Posterior vena cava (tissue), 2 donors: ENCODE data around the gene DDX41. TPM values are rescaled to one million over a fixed set of nuclear protein-coding genes. Genes with fewer than 3 reads are reported as not detected.
"Not testable (repeated sequence)": the region's sequence is repeated elsewhere in the genome, so short reads cannot be mapped to it uniquely, and the experiment has no call there.

ENCODE experiments used
- DNase-seq: peaks from one replicate; pipeline ENCODE4 v3.0.0-alpha.2; 2020; ENCODE audit warnings: low spot score
- intact Hi-C, 2 donors: fragments of 100-400 bp; cut with DNase I; formaldehyde crosslinking; loops; one replicate each; pipeline versions ENCODE4 v1.14.1 to v1.14.2; 2022 to 2023
- total RNA-seq, 2 donors: library from RNA; stranded (reverse); fragmentation: NEBNext Ultra II Directional; extraction: Animal tissue kit (Norgen Biotek cat#: 25700); gene quantifications; one replicate each; pipeline ENCODE4 v1.2.1, GENCODE V29; 2021
- donor health status: DM: yes; HTN: yes; CAD: no.
- donor health status: DM: yes; HTN: yes; CAD: no.

The DDX41 gene
- total RNA-seq, 2 donors from 2014 or later, result 52.1 to 52.6 TPM

DNA sequence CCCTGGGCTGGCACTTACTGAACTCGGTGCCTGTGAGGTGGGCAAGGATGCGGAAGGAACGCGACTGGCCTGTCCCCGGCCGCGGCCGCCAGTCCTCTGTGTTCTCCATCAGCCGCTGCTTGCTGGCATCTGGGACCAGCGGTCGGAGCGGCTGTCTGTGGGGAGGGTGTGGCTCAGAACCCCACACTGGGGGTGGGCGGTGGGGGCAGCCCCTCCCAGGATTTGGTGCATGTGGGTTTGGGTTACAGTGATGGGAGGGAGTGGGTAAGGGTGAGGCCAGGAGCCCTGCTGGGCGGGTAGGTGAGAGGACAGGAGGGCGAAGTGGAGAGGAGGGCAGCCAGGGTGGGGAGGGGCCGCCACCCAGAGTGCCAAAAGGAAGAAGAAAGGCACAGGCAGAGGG is 25.8 kb downstream of the DDX41 start:
- no peak for DNase-seq
- intact Hi-C loops, result no loop called here

DNA sequence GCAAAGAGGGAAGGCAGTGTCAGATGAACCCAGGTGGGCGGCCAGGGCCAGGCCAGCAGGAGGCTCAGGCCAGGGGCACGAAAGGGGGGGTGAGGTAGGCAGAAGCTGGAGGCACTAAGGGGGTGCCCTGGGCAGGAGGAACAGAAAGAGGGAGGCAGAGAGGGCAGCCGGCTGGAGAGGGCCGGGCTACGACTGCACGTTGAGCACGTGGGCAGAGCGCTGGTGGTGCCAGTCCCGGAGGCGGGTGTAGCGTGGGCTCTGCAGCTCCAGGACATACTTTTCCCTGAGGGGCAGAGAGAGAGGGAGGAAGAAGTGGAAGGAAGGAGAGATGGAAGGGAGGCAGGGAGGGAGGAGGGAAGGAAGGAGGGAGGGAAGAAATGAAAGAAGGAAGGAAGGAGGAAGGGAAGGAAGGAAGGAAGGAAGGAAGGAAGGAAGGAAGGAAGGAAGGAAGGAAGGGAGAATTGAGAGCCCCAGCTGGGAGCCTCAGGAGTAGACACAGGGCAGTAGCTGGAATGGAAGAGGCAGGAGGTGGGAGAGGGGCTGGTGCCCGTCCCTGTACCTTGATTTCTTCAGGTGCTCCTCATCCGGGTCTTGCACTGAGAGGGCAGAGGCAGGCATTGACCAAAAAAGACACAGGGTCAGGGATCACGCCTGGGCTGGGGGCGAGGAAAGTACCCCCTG is 26.3 kb downstream of the DDX41 start:
- no peak for DNase-seq
- intact Hi-C loops, result no loop called here

DNA sequence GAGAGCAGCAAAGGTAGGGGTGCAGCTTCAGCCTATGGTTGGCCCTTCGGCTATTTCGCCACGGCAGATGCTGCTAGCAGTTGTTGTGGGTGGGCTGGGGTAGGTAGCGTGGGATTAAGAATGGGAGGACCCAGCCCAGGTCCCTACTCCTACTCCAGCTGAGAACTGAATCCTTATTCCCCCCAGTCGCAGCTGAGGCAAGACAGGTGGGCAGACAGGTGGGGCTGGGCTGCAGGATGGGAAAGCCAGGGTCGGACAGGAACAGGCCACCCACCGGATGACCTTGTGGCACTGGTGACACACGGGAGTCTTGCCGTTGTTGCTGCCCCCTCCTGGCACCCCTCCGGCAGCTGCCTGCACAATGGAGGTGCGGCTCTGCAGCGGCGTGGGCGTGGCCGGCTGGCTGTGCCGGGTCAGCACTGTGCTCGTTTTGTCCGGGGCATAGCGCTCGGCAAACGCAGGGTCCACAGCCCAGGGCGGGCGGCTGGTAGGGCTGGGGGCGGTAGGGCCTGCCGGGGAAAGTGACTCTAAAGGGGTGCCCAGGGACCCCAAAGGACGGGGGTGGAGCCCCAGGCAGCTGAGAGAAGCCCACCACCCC is 27.5 kb downstream of the DDX41 start:
- DNase-seq, result no peak
- intact Hi-C loops, result no loop called here

DNA sequence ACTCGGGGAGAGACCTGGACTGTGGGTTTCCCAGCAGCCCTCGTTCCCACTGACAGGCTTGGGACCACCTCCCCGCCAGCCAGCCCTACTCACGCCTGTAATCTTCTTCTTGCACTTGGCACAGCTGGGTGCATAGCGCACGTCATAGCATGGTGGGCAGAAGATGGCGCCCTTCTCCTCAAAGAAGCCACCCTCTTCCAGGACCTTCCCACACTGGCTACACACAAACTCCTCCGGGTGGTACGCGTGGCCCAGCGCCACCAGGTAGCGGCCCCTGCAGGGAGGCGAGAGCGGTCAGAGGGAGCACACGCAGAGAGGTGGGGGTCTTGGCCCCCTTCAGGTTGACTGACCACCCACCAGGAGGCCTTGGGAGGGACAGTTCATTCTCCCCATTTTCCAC is 28.8 kb downstream of the DDX41 start:
- no peak for DNase-seq
- intact Hi-C loops, result no loop called here

DNA sequence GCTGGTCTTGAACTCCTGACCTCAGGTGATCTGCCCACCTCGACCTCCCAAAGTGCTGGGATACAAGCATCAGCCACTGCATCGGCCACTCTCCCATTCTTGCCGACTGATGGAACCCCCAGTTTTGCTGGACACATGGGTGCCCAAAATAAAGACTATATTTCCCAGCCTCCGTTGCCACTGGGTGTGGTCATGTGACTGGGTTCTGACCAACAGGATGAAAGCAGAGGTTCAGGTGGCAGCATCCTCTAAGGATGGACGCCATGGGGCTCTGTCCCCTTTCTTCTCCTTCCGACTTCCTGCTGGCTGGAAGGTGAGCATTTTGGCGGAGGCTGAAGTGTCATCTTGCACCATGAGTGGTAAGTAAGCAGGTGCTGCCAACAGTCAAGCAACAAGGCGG is 29.6 kb downstream of the DDX41 start:
- intact Hi-C loops, result no loop called here
- DNase-seq, result no peak

DNA sequence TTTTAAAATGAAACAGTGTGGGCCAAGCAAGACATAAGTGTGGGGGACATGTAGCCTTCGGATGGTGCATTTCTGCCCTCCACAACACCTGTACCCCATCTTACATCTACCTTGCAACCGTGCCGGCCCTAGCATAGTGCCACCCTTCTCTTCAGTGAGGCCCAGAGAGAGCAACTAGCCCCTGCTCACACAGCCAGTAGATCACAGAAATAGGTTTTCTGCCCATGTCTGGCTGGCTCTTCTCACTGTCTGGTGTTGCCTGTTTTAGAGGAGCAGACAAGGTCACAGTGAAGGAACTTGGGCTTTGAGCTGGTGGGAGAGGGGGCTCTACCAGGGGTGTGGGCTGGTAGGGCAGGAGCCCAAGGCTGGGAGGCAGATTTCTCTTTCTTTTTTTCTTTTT is 30.5 kb downstream of the DDX41 start:
- DNase-seq, result no peak
- intact Hi-C loops, result no loop called here

DNA sequence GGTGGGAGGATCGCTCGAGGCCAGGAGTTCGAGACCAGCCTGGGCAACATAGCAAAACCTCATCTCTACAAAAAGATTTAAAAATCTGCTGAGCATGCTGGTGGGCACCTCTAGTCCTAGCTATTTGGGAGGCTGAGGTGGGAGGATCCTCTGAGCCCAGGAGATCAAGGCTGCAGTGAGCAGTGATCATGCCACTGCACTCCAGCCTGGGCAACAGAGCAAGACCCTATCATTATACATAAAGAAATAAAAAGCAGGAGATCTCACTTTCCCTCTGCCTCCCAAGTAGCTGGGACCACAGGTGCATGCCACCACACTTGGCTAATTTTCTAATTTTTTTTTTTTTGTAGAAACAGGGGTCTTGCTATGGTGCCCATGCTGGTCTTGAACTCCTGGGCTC is 31.0 kb downstream of the DDX41 start:
- DNase-seq, intact Hi-C loops: not testable (repeated sequence)

DNA sequence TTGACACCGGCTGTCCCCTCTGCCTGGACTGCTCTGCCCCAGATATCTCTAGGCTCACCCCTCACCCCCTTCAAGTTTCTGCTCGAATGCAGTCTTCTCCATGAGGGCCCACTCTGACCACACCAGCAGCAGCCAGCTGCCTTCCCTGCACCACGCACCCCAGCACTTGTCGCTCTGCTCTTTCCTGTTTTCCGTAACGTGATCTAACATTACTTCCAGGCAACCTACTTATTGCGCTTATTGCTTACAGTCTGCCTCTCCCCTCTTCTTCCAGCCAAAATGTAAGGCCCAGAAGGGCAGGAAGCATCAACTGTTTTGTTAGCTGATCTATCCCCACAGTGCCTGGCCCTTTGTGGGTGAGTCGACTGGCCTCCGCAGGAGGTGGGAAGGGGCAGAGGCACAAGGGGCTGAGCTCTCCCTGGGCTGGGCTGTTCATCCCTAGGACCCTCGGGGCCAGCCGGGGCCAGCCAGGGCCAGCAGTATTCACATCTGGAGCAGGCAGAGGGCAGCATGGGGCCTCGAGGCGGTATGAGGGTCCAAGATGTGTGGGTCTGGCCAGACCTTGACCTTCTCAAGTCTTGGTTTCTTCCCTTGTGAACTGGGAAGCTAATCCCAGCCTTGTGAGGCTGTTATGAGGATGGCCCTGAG is 31.7 kb downstream of the DDX41 start:
- DNase-seq, result no peak
- intact Hi-C loops, result no loop called here

DNA sequence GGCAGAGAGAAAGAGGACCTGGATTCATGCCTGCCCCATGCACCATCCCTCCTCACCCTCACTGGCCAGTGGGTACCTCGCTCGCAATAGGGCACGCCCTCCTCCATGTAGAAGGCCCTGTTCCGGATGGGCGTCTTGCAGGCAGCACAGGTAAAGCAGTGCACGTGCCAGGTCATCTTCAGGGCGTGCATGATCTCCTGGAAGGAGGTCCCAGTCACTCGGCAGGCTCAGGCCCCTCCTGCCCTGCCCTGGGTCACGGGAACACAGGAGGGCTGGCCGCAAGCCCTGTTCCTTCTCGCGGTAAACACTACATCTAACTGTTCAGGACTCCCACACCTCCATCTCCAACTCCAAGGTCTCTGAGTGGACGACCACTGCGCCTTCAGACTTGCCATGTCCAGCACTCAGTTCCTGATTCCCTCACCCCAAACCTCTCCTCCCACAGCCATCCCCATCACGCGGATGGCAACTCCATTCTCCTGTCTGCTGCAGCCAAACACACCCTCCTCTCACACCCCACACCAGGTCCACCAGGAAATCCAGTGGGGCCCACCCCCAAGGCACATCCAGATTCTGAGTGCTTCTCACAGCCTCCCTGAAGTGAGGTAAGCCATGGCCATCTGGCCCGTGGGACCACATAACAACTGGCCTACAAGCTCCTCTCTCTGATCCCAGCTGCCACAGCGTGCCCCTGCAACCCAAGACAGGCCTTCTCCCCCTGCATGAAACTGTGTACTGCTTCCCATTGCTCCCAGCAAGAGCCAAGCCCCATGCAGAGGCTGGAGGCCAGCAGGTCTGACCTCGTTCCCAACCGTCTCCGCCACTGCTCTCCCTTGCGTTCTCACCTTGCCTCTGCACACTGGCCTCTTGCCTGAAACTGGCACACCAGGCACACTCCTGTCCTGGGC is 32.5 kb downstream of the DDX41 start:
- intact Hi-C loops, result no loop called here
- DNase-seq, result no peak

DNA sequence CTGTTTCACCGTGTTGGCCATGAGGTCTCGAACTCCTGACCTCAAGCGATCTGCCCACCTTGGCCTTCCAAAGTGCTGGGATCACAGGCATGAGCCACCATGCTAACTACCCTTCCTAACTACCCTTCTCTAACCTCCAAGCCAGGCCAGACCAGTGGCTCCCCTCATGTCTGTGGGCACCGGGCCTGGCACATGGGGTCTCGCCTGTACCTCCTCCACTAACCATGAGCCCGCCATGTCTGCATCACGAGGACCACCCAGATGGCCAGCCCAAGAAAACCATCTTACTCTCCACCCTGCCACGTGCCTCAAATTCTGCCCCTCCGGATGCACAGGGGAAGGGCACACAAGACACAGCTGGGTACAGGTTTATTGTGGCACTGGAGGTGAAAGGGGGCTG is 33.7 kb downstream of the DDX41 start:
- intact Hi-C loops, result no loop called here
- no peak for DNase-seq

DNA sequence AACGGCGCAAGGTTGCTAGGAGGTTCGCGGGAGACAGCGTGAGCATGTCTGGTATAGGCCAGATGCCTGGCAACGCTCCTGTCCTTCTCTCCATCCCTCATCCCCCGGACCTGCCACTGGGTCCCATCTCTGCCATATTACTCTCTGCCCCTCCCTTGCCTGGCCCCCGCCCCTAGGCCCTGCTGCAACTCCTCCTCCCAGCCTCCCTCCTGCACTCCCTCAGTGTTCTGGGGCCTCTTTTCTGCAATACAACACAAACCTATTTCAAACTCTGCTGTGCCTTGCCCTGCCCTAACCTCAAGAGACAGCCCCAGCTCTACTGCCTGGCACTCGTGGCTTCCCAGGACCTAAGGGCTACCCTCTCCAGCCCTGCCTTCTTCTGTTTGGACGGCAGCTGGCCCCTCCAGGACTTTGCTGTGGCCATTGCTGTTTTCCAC is 34.4 kb downstream of the DDX41 start:
- no peak for DNase-seq
- intact Hi-C loops, result no loop called here

DNA sequence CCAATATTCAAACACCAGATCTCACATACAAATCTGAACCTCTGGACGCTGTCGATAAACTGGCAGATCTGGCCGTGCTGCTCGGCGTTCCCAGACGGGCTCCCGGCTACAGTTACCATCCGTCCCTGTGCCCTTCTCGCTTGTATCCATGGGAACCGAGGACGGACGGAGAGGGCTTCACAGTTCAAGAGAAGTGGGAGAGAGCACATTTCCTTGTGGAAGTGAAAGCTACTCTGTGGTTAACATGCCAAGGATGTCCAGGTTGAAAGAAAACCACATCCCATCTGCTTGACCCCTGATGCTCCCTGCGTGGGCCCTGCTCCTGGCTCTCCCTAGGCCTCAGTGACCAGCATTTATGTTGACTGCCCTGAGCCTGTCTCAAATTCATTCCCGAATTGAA is 37.0 kb downstream of the DDX41 start:
- intact Hi-C loops, result no loop called here
- DNase-seq, result no peak

DNA sequence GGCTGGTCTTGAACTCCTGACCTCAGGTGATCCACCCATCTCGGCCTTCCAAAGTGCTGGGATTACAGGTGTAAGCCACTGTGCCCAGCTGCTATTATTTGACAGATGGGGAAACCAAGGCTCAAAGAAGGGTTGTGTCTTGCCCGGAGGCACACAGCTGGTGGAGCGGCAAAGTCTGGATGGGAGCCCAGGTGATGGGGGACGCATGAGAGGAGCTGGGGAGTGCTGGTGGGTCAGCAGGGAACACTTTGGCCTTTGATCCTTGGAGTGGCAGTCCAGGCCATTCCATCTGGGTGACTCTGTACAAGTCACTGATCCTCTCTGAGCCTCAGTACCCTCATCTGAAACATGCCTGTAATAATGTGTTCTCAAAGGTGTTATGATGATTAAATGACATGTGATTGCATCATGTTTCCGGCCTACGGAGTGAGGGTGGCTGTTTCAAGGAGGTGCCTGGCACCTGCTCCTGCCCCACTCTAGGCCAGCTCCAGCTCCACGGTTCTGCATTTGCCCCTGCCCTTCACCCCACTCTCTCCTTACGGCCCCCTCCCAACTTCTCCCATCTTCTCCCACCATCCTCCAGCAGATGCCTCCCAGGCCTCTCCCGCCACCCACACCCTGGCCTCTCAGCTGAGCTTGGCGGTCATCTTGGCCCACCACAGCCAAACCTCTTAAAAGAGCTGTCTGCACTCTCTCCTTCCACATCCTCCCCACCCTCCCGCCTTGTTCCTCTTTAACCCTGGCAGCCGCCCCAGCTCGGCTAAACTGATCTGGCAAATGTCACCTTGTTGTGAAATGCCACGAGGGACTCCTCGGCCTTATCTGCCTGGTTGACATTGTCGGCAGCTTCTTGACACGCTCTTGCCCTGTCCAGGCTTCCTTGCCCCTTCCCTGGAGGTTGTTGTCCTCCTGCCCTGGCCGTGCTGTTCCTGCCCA is 37.8 kb downstream of the DDX41 start:
- intact Hi-C loops, result no loop called here
- DNase-seq, result peak; percentile 96

DNA sequence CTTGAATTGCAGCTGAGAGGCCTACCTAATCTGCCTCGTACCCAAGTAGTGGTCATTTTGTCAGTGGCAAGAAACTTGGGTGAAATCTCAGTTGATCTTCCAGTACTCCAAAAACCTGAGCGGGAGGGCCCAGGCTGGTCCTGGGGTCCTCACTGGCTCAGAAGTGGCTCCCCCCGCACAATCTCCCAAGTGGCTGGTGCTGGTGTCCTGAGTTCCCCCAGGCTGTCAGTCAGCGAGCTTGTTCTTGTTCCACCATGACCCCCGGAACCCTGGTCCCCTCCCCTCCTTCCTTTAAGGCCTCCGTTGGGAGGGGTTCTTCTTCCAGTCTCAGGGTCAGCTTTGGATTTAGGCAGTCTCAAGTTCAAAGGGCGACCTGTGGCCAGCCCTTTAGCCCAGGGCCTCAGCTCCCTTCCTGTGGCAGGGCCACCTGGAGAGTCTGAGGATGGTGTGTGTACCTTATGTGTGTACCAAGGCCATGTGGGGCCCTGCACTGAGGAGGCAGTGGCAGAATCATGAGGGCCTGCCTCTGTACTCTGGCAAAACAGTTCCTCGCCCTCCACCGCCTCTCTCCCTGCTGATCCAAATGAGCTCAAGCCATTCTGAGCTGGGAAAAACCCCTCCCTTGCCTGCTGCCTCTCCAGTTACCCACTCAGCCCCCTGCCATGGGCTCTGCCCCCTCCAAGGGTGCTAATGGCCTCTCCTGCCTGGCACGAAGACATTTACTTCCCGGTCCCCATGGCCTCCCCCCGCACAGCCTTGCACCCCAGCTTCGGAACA is 38.9 kb downstream of the DDX41 start:
- no peak for DNase-seq
- intact Hi-C loops, result no loop called here

DNA sequence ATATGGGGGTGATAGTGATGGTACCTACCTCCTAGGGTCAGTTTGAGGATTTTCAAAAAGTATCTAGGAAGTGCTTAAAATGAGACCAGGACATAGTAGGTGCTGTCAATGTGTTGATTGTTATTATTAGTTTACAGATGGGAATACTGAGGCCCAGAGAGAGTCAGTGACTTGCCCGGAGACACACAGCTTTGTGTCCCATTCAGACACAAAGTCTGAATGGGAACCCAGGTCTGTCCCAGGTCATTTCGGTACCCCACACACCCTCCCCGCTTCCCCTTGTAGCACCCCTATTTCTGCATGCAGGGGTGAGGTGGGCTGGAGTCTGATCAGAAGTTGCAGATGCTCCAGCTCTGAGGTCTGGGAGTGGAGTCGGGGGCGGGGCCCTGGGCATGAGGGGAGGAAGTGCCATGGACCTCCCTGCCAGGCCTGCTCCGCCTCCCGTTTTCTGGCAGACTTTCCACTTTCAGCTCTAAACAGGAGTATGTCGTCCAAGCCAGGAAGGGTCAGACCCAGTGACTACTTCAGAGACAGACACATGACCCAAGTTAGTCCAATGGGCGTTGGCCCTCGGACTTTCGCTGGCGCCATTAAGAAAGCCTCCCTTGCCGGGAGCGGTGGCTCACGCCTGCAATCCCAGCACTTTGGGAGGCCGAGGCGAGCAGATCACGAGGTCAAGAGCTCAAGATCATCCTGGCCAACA is 40.1 kb downstream of the DDX41 start:
- intact Hi-C loops, result no loop called here
- peak; percentile 94 for DNase-seq

DNA sequence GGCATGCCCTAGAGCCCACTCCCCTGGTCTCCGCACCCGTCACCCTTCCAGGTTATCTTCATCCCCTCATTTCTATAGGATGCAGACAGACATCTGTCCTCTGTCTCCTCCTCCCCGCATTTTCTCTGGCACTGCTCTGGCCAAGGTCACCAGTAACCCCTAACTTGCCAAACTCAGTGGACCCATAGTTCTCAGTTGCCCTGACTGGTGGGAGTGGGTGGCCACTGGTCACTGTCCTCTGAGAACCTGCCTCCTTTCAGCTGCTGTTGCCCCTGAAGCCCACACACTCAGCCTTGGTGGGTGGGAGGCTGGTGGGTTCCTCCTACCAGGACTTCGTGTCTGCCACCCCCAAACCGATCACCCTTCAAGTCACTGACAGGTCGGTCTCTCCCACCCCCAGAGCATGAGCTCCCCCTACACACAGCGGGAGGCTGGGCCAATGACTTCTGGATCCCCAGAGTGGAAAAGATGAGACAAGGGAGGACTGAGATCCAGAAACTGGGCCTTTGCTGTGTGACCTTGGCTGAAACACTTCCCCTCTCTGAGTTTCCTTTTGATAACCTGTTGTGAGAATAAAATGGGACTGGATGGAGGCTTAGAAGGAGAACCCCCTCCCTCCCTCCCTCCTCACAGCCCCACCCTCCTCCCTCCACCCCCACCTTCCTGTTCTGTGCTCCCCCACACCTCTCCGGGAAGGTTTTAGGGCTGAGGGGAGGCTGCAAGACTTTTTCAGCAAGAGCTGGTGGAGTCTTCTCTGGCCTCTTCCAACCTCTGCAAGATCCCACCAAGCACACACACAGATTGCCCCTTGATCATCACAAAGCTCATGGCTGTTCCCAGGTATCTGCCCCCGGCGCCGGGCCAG is 41.0 kb downstream of the DDX41 start:
- no peak for DNase-seq

More for the DNA sequence above, 41.0 kb downstream of the DDX41 start:
- intact Hi-C loops, result no loop called here
